WTC11 (cell line): ENCODE data around the gene GRB10.

Source experiments
- ATF1 ChIP-seq: sonication (generic); formaldehyde crosslinking; IDR thresholded peaks from 2 replicates; pipeline ENCODE4 v1.8.1; 2023; ENCODE audit warnings: mild to moderate bottlenecking, moderate library complexity, missing genetic modification reagents
- CREB1 ChIP-seq: sonication (generic); formaldehyde crosslinking; IDR thresholded peaks from 2 replicates; pipeline ENCODE4 v1.8.0; 2023; ENCODE audit warnings: mild to moderate bottlenecking, missing genetic modification reagents
- CTCF ChIP-seq: fragments of 200-600 bp; IDR thresholded peaks from 2 replicates; pipeline ENCODE4 v1.8.0; 2022; ENCODE audit warnings: antibody characterized with exemption
- NR3C1 ChIP-seq: sonication (generic); formaldehyde crosslinking; conservative IDR thresholded peaks from 2 replicates; pipeline ENCODE4 v1.8.1; 2023; ENCODE audit warnings: low read depth, mild to moderate bottlenecking, missing genetic modification reagents

- TF ChIP-seq CREB1 (CRISPR knock-in tag): no peak
- no peak for TF ChIP-seq NR3C1 (CRISPR knock-in tag)
- TF ChIP-seq CTCF: no peak
- TF ChIP-seq ATF1: no peak
Measured at GRCh38 chr7:50818324-50818723, 35.6 kb upstream of the GRB10 start.
